BE2C (cell line): Measurements from ENCODE around the gene SCP2.

Source experiments
- DNase-seq: peaks from one replicate; pipeline ENCODE4 v3.0.0-alpha.2; 2020
- H3K27me3 ChIP-seq: fragments of 250-450 bp; sonication (Bioruptor Pico); 2 replicates; pipeline ENCODE4 v1.5.1; 2020; ENCODE audit warnings: mild to moderate bottlenecking
- H3K36me3 ChIP-seq: fragments of 250-450 bp; sonication (Bioruptor Pico); 2 replicates; pipeline ENCODE4 v1.5.1; 2020; ENCODE audit warnings: mild to moderate bottlenecking
- H3K4me1 ChIP-seq: fragments of 250-450 bp; sonication (Bioruptor Pico); 2 replicates; pipeline ENCODE4 v1.5.1; 2020
- H3K4me3 ChIP-seq: 2 replicates; pipeline ENCODE4 v1.5.1; 2011; ENCODE audit warnings: low read depth, low read length
- H3K9me3 ChIP-seq: fragments of 250-450 bp; sonication (Bioruptor Pico); 2 replicates; pipeline ENCODE4 v1.5.1; 2020
- TF ChIP-seq, protein P1 (sequence below): IDR thresholded peaks from 2 replicates; pipeline ENCODE4 v1.5.1; 2012; ENCODE audit warnings: mild to moderate bottlenecking, low read depth, low read length

SCP2 gene

DNA sequence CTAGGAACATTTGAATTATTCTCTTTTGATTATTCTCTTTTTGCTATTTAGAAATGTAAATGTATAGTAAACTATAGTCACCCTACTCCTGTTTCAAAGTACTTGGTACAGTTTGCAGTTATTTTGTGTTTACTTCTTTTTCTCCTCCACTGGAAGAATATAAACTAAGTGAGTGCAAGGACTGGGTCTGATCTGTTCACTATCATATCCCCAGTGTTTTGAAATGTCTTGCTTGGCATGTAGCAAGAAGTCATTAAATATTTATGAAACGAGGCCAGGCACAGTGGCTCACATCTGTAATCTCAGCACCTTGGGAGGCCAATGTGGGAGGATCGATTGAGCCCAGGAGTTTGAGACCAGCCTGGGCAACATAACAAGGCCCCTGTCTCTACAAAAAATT is 99.2 kb downstream of the SCP2 start:
- DNase-seq: no peak
- H3K27me3 ChIP-seq: no peaks in the 10 kb centered on the region

DNA sequence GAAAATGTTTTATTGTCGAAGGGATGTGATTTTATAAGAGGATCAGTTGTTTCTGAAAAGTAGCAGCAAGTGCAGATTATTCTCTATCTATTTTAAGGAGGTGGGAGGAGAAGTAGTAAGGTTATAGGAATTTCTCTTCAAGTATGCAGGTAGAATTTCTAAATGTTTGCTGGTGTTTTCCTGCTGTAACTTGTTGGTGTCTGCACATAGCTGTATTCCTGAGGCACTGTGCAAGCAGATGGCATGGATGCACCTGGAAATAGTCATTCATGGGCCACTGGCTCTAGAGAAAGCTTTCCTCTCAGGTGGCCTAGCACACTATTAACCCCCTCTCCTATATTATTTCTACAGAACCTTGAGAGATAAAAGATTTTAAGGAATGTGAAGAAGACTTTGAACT is 104.7 kb downstream of the SCP2 start:
- TF ChIP-seq, protein P1, sequence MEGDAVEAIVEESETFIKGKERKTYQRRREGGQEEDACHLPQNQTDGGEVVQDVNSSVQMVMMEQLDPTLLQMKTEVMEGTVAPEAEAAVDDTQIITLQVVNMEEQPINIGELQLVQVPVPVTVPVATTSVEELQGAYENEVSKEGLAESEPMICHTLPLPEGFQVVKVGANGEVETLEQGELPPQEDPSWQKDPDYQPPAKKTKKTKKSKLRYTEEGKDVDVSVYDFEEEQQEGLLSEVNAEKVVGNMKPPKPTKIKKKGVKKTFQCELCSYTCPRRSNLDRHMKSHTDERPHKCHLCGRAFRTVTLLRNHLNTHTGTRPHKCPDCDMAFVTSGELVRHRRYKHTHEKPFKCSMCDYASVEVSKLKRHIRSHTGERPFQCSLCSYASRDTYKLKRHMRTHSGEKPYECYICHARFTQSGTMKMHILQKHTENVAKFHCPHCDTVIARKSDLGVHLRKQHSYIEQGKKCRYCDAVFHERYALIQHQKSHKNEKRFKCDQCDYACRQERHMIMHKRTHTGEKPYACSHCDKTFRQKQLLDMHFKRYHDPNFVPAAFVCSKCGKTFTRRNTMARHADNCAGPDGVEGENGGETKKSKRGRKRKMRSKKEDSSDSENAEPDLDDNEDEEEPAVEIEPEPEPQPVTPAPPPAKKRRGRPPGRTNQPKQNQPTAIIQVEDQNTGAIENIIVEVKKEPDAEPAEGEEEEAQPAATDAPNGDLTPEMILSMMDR: no peak
- H3K4me1 ChIP-seq: no peaks in the 10 kb centered on the region

More for the DNA sequence above, 99.2 kb downstream of the SCP2 start:
- no peak overlapping the region for H3K4me3 ChIP-seq
- TF ChIP-seq, protein P1: no peak
- no peaks in the 10 kb centered on the region for H3K36me3 ChIP-seq
- no peaks in the 10 kb centered on the region for H3K9me3 ChIP-seq
- H3K4me1 ChIP-seq: no peaks in the 10 kb centered on the region

DNA sequence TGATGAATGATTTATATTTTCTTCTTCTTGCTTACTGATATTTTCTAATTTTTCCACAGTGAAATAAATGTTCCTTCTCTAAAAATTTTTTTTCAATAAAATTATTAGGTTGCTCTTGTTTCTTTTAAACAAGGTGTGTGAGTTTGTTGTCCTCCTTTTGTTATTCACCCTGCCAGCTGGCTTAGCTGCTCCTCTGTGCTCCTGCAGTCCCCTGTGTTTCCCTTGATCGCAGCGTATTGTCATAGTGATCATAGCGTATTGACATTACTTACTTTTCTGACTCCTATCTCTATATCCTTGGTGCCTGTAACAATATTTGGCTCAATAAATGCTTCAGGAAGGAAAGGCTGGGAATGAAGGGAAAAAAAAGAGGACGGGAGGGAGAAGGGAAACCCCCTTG is 110.1 kb downstream of the SCP2 start:
- no peak for DNase-seq

More for the DNA sequence above, 104.7 kb downstream of the SCP2 start:
- no peaks in the 10 kb centered on the region for H3K27me3 ChIP-seq
- H3K36me3 ChIP-seq: no peaks in the 10 kb centered on the region
- H3K4me3 ChIP-seq: no peak overlapping the region
- no peaks in the 10 kb centered on the region for H3K9me3 ChIP-seq
- DNase-seq: no peak

DNA sequence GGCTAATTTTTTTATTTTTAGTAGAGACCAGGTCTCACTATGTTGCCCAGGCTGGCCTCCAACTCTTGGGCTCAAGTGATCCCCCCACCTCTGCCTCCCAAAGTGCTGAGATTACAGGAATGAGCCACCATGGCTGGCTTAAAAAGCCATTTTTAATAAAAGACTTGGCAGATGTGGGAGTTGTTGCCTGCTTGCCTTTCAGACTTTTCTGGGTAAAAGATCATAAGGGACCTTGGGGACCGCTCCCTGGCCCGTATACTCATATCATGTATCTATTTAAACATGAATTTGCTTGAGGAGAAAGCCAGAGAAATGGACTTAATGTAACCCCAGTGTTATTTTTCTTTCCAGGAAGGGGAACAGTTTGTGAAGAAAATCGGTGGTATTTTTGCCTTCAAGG is 111.5 kb downstream of the SCP2 start:
- TF ChIP-seq, protein P1: no peak
- no peaks in the 10 kb centered on the region for H3K9me3 ChIP-seq

More for the DNA sequence above, 110.1 kb downstream of the SCP2 start:
- Histone ChIP-seq H3K27me3 (no peaks in the 10 kb centered on the region), H3K36me3 (no peaks in the 10 kb centered on the region), H3K4me3 (no peak overlapping the region), H3K4me1 (no peaks in the 10 kb centered on the region), H3K9me3 (no peaks in the 10 kb centered on the region)
- TF ChIP-seq, protein P1: no peak

DNA sequence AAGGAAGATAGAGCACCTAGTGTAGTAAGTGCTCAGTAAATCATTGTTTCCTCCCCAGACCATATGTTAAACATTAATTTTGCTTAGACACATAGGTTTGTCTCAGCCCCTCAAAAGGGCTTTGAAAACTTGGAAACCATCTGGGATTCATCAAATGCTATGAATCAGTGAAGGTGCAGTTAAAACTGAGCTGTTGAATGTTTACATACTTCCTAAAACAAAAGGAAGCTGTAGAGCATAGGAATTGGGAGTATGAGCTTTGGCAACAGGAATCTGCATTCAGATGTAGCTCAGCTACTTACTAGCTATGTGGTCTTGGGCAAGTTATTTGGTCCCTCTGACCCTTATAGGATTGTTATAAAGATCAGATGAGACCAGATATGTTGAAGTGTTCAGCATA is 116.2 kb downstream of the SCP2 start:
- Histone ChIP-seq H3K9me3 (no peaks in the 10 kb centered on the region), H3K27me3 (no peaks in the 10 kb centered on the region), H3K4me1 (peaks cover 4% of the 10 kb centered on the region), H3K4me3 (no peak overlapping the region), H3K36me3 (no peaks in the 10 kb centered on the region)
- DNase-seq: no peak
- TF ChIP-seq, protein P1: no peak

More for the DNA sequence above, 111.5 kb downstream of the SCP2 start:
- H3K36me3 ChIP-seq: no peaks in the 10 kb centered on the region
- DNase-seq: no peak
- no peak overlapping the region for H3K4me3 ChIP-seq
- H3K27me3 ChIP-seq: no peaks in the 10 kb centered on the region
- H3K4me1 ChIP-seq: no peaks in the 10 kb centered on the region

DNA sequence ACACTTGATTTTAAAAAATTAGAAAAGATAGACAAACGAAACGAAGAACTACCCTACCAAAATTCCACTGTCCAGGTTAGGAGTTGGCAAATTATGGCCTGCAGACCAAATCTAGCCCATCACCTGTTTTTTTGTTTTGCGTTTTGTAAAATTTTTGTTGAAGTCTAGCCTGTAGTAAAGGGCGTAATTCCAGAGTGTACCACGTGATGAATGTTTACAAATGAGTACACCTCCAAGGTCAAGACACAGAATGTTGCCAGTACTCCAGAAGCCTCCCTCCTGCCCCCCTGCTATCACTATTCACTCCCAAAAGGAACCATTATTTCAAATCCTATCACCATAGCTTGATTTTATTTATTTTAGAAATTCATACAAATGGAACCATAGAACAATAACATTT is 117.8 kb downstream of the SCP2 start:
- Histone ChIP-seq H3K36me3 (no peaks in the 10 kb centered on the region), H3K27me3 (no peaks in the 10 kb centered on the region), H3K9me3 (no peaks in the 10 kb centered on the region), H3K4me1 (peaks cover 8% of the 10 kb centered on the region), H3K4me3 (no peak overlapping the region)
- TF ChIP-seq, protein P1: no peak
- DNase-seq: no peak
